Activated CD4-positive, alpha-beta T cell treated with anti-CD3 and anti-CD28 coated beads, Interleukin-2, amount 10 ng/mL, durations not matched to agents 24 days and 14 days (primary cell): ENCODE results near the gene MRTFA. TPM values are rescaled to one million over a fixed set of nuclear protein-coding genes. Genes with fewer than 3 reads are reported as not detected.
"Not testable (repeated sequence)": the region's sequence is repeated elsewhere in the genome, so short reads cannot be mapped to it uniquely, and the experiment has no call there.

Experiments used
- DNase-seq: peaks from one replicate; pipeline ENCODE4 v3.0.0; 2022
- H3K27ac Mint-ChIP-seq: one replicate; pipeline ENCODE4 v1.8.0; 2022; ENCODE audit warnings: mild to moderate bottlenecking, mixed read lengths
- H3K27me3 Mint-ChIP-seq: one replicate; pipeline ENCODE4 v1.8.0; 2022; ENCODE audit warnings: mixed read lengths
- H3K36me3 Mint-ChIP-seq: one replicate; pipeline ENCODE4 v1.8.0; 2022; ENCODE audit warnings: low read depth, mild to moderate bottlenecking, mixed read lengths
- H3K4me1 Mint-ChIP-seq: one replicate; pipeline ENCODE4 v1.8.0; 2021; ENCODE audit warnings: mixed read lengths
- H3K4me3 Mint-ChIP-seq: one replicate; pipeline ENCODE4 v1.8.0; 2022; ENCODE audit warnings: mild to moderate bottlenecking, moderate library complexity, mixed read lengths
- H3K9me3 Mint-ChIP-seq: one replicate; pipeline ENCODE4 v1.8.0; 2021; ENCODE audit warnings: mixed read lengths
- intact Hi-C: fragments of 100-400 bp; cut with micrococcal nuclease; formaldehyde crosslinking; loops from one replicate; pipeline ENCODE4 v1.15.1; 2023
- total RNA-seq: library from RNA; stranded (reverse); gene quantifications from 2 replicates; pipeline ENCODE4 v1.2.3, GENCODE V29; 2022

MRTFA gene
- total RNA-seq, 1 donor from 2014 or later = 51.7 TPM

GRCh38 chr22:40535189-40535512 lies 101.4 kb downstream of the MRTFA start:
- no peak for DNase-seq
- intact Hi-C loops = no loop called here
- peak overlapping the region; percentile 78 for H3K4me3 Mint-ChIP-seq
- H3K9me3 Mint-ChIP-seq = no peaks in the 10 kb centered on the region
- H3K27me3 Mint-ChIP-seq = no peaks in the 10 kb centered on the region
- peaks cover 2% of the 10 kb centered on the region for H3K36me3 Mint-ChIP-seq
- peaks cover 42% of the 10 kb centered on the region for H3K4me1 Mint-ChIP-seq
- H3K27ac Mint-ChIP-seq = peak overlapping the region; percentile 81

GRCh38 chr22:40534379-40535188 lies 101.9 kb downstream of the MRTFA start:
- Mint-ChIP-seq H3K9me3 (no peaks in the 10 kb centered on the region), H3K4me1 (peaks cover 47% of the 10 kb centered on the region), H3K27me3 (no peaks in the 10 kb centered on the region), H3K27ac (peak overlapping the region; percentile 81), H3K4me3 (peak overlapping the region; percentile 78), H3K36me3 (peaks cover 2% of the 10 kb centered on the region)
- DNase-seq = no peak
- intact Hi-C loops = no loop called here

GRCh38 chr22:40533712-40534378 lies 102.7 kb downstream of the MRTFA start:
- DNase-seq = peak; percentile 89
- no peaks in the 10 kb centered on the region for H3K9me3 Mint-ChIP-seq
- H3K36me3 Mint-ChIP-seq = peaks cover 2% of the 10 kb centered on the region
- no peaks in the 10 kb centered on the region for H3K27me3 Mint-ChIP-seq
- peaks cover 48% of the 10 kb centered on the region for H3K4me1 Mint-ChIP-seq
- H3K27ac Mint-ChIP-seq = peak overlapping the region; percentile 81
- peak overlapping the region; percentile 78 for H3K4me3 Mint-ChIP-seq
- intact Hi-C loops = loop anchor here (1.0 to 2.0 kb wide), 5 partner anchors 15 to 365 kb away; partner anchors contain the start of gene MRTFA

- H3K27me3 Mint-ChIP-seq = no peaks in the 10 kb centered on the region
- intact Hi-C loops = loop anchor here (2.0 kb wide), 4 partner anchors 13 to 367 kb away; no protein-coding TSS in a partner anchor
- peak overlapping the region; percentile 62 for H3K27ac Mint-ChIP-seq
- peaks cover 55% of the 10 kb centered on the region for H3K4me1 Mint-ChIP-seq
- H3K4me3 Mint-ChIP-seq = peak overlapping the region; percentile 78
- no peak for DNase-seq
- H3K9me3 Mint-ChIP-seq = no peaks in the 10 kb centered on the region
- H3K36me3 Mint-ChIP-seq = peaks cover 2% of the 10 kb centered on the region
Observed at GRCh38 chr22:40531951-40532900, 104.3 kb downstream of the MRTFA start.

- intact Hi-C loops, H3K27ac Mint-ChIP-seq: not testable (repeated sequence)
Observed at GRCh38 chr22:40530391-40530790, 106.1 kb downstream of the MRTFA start.

GRCh38 chr22:40529821-40530220 lies 106.7 kb downstream of the MRTFA start:
- H3K27me3 Mint-ChIP-seq = no peaks in the 10 kb centered on the region
- H3K27ac Mint-ChIP-seq = peak overlapping the region; percentile 40

More at GRCh38 chr22:40530391-40530790, 106.1 kb downstream of the MRTFA start:
- H3K4me1 Mint-ChIP-seq = peaks cover 60% of the 10 kb centered on the region
- not testable (repeated sequence) for H3K4me3 Mint-ChIP-seq, DNase-seq, H3K9me3 Mint-ChIP-seq, H3K27me3 Mint-ChIP-seq, H3K36me3 Mint-ChIP-seq

GRCh38 chr22:40526960-40527359 lies 109.6 kb downstream of the MRTFA start:
- H3K27ac Mint-ChIP-seq = no peak overlapping the region
- DNase-seq = no peak
- H3K4me1 Mint-ChIP-seq = peaks cover 33% of the 10 kb centered on the region
- no peak overlapping the region for H3K4me3 Mint-ChIP-seq
- peaks cover 2% of the 10 kb centered on the region for H3K36me3 Mint-ChIP-seq
- H3K27me3 Mint-ChIP-seq = no peaks in the 10 kb centered on the region
- intact Hi-C loops = no loop called here
- H3K9me3 Mint-ChIP-seq = no peaks in the 10 kb centered on the region

More at GRCh38 chr22:40529821-40530220, 106.7 kb downstream of the MRTFA start:
- no peaks in the 10 kb centered on the region for H3K9me3 Mint-ChIP-seq
- H3K36me3 Mint-ChIP-seq = no peaks in the 10 kb centered on the region
- H3K4me1 Mint-ChIP-seq = peaks cover 54% of the 10 kb centered on the region
- no peak overlapping the region for H3K4me3 Mint-ChIP-seq
- intact Hi-C loops = no loop called here
- no peak for DNase-seq

GRCh38 chr22:40525250-40525884 lies 111.2 kb downstream of the MRTFA start:
- Mint-ChIP-seq H3K36me3 (peaks cover 4% of the 10 kb centered on the region), H3K4me1 (peaks cover 27% of the 10 kb centered on the region), H3K27ac (no peak overlapping the region), H3K4me3 (no peak overlapping the region), H3K27me3 (no peaks in the 10 kb centered on the region), H3K9me3 (no peaks in the 10 kb centered on the region)
- intact Hi-C loops = loop anchor here (1.0 to 2.0 kb wide), 3 partner anchors 50 to 121 kb away; partner anchors contain the start of gene MRTFA
- DNase-seq = peak; percentile 88

GRCh38 chr22:40524392-40525249 lies 111.9 kb downstream of the MRTFA start:
- H3K36me3 Mint-ChIP-seq = peaks cover 4% of the 10 kb centered on the region
- no peaks in the 10 kb centered on the region for H3K27me3 Mint-ChIP-seq
- intact Hi-C loops = loop anchor here (1.0 to 2.0 kb wide), 3 partner anchors 51 to 122 kb away; partner anchors contain the start of gene MRTFA
- no peak overlapping the region for H3K27ac Mint-ChIP-seq
- no peak overlapping the region for H3K4me3 Mint-ChIP-seq
- H3K4me1 Mint-ChIP-seq = peaks cover 26% of the 10 kb centered on the region
- H3K9me3 Mint-ChIP-seq = no peaks in the 10 kb centered on the region
- DNase-seq = no peak

- no peak overlapping the region for H3K27ac Mint-ChIP-seq
- no peaks in the 10 kb centered on the region for H3K27me3 Mint-ChIP-seq
- no peak for DNase-seq
- peaks cover 31% of the 10 kb centered on the region for H3K4me1 Mint-ChIP-seq
- H3K9me3 Mint-ChIP-seq = no peaks in the 10 kb centered on the region
- no peak overlapping the region for H3K4me3 Mint-ChIP-seq
- intact Hi-C loops = no loop called here
- peaks cover 19% of the 10 kb centered on the region for H3K36me3 Mint-ChIP-seq
Observed at GRCh38 chr22:40522141-40522540, 114.4 kb downstream of the MRTFA start.

- no peaks in the 10 kb centered on the region for H3K27me3 Mint-ChIP-seq
- no peak for DNase-seq
- intact Hi-C loops = no loop called here
Observed at GRCh38 chr22:40521046-40521445, 115.5 kb downstream of the MRTFA start.

GRCh38 chr22:40520562-40520961 lies 116.0 kb downstream of the MRTFA start:
- no peak for DNase-seq
- Mint-ChIP-seq H3K27ac (no peak overlapping the region), H3K4me1 (peaks cover 24% of the 10 kb centered on the region), H3K36me3 (peaks cover 20% of the 10 kb centered on the region), H3K9me3 (no peaks in the 10 kb centered on the region), H3K27me3 (no peaks in the 10 kb centered on the region), H3K4me3 (no peak overlapping the region)
- intact Hi-C loops = no loop called here

More at GRCh38 chr22:40521046-40521445, 115.5 kb downstream of the MRTFA start:
- Mint-ChIP-seq H3K4me1 (peaks cover 27% of the 10 kb centered on the region), H3K27ac (no peak overlapping the region), H3K9me3 (no peaks in the 10 kb centered on the region), H3K4me3 (no peak overlapping the region), H3K36me3 (peaks cover 20% of the 10 kb centered on the region)
